ENCODE measurements around the gene EIF4G1.
A peak's percentile ranks its signal among the peaks of the same experiment; 100 is the strongest.

The EIF4G1 gene

GRCh38 chr3:184351511-184352148 lies 37.2 kb downstream of the EIF4G1 start:
- no peak for DNase-seq

DNA sequence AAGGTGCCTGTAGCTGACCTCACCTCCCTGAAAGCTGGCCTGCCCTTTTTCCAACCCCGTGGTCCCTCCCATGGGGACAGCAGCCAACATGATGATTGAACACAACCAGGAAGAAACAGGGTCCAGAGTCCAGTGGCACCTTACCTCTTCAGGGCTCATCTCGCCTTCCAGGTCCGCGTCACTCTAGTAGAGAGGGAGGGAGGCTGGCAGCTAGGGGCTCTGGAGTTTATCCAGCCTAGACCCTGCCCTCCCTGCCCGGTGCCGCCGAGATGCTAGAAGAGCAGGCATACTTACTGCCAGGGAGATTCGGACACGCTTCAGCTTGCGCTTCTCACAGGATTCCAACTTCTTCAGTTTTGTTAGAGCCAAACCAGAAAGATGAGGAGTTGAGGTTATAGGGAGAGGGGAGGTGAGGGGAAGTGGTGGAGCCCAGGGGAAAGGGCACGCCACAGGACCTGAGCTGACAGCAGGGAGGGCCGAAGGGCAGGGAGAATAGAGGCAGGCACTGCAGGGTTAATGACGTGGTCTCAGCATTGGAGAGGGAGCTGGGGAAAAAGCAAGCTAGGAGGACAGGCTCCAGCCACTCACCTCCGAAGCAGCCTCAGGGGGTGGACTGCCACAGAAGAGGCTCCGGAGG lies 37.9 kb downstream of the EIF4G1 start:
- no peak for DNase-seq

- no peak for DNase-seq
Measured at GRCh38 chr3:184352897-184353545, 38.6 kb downstream of the EIF4G1 start.

DNA sequence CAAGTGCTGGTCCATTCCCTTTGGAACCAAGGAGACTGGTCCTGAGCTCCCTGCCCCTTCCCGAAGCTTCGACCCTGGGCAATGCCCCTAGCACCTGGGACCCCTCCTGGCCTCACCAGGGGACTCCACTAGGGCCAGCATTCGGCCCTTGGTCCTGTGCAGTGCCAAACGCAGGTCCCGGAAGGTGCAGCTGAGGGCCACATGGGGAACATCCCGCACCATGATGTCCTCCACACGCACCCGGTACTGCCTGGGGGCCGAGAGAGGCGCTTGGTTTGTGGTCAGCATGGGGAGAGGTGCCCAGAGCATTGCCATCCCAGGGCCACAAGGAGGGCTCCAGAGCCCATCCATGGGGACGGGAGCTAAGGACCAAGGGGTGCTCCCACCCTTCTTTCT lies 39.1 kb downstream of the EIF4G1 start:
- DNase-seq, result no peak

- peak; percentile 30 to 31 for DNase-seq
Measured at GRCh38 chr3:184354121-184354728, 39.8 kb downstream of the EIF4G1 start.

- no peak for DNase-seq
Measured at GRCh38 chr3:184354754-184355153, 40.3 kb downstream of the EIF4G1 start.

DNA sequence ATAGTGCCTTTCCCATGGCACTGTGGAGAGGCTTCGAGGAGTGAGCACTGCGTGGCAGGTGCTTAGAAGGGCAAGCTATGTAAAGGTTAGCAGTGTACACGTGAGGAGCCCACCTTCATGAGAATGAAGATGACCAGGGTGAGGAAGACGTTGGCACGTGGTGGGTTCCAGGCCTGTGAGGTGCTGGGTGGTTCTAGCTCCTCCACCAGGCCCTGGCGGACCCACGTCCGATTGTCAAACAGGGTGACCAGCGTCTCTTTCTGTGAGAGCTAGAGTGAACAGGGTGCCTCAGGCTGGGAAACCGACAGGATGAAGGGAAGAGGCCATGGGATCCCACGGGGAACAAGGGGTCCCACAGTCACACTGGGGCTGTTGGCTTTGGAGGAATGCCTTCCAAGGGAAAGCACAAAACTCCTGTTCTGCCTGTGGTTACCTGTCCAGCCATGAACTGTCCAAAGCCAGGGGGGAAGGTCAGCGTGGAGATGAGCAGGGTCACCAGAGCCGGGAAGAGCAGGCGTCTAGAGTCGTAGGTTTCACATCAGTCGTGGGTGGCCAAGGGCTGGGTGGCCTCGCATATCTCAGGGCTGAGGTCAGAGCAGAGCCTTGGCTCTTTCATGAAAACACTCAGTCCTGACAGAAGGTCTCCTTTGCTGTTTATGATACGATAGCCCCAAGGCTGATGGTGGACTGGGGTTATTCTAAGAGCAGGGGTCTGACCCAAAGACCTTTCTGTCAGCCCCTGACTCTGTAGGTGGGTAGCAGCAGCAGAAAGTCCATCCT lies 41.0 kb downstream of the EIF4G1 start:
- no peak for DNase-seq

- no peak for DNase-seq
Measured at GRCh38 chr3:184357248-184358123, 43.1 kb downstream of the EIF4G1 start.

- DNase-seq, result no peak
Measured at GRCh38 chr3:184358124-184358767, 43.8 kb downstream of the EIF4G1 start.

DNA sequence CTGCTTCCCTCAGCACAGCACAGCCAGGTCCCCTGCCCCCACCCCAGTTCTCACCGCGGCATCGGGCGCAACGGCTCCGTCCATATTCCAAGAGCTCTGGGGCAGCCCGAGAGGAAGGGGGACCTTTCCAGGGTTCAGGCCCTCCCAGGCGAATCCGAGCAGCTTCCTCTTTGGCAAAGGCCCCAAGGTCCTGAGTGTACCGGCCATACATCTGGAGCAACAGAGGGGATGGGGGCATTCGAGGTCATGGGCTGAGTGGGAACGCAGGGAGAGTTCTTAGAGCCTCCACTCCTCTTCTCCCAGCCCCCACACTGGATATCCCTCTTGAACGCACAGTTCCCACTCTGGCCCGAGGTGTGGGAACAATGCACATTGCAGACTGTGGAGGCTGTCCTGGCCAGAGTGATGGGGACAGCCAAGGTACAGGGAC lies 44.5 kb downstream of the EIF4G1 start:
- no peak for DNase-seq

DNA sequence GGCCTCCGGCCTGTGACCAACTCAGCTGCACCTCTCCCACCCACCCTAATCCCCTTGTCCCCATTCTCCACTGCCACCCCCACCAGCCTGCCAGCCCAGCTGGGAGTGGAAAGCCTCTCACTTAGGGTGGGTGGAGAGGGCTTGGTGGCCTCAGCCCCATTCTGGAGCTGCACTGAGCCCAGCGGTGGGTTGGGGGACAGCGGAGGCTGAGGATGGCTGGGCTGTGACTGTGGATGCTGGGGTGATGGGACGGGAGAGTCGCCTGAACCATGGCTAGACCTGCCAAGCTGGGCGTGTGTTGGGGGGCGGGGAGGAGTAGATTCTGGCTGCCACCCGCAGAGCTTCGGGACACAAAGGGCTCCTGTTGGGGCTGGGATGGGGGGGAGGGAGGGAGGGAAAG lies 45.2 kb downstream of the EIF4G1 start:
- no peak for DNase-seq

- no peak for DNase-seq
Measured at GRCh38 chr3:184360070-184360928, 45.9 kb downstream of the EIF4G1 start.

DNA sequence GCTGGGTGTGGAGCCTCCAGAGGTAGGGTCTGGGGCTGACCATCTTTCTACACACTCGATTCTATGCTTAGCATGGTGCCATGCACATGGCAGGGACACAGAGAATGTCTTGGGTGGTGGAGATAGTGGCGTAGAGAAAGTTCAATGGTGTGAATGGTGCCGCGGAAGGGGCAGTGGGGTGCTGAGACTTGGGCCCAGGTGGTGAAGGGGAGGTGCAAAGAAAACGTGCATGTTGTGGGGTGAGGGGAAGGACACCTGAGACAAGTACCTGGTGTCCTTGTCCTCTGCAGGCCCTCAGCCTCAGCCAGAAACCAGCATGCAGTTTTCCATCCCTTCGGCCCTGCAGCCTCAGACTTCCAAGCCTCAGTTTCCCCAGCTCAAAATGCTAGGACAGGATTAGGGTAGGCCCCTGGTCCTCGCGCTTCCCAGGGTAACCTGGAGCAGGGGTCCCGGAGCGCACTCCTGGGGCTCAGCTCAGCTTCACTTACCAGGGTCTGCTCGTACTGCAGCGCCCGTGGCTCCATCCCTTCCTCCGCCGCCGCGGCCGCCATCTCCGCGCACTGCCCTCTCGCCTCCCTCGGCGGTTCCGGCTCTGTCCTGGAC lies 46.6 kb downstream of the EIF4G1 start:
- DNase-seq, result no peak

GRCh38 chr3:184361532-184361931 lies 47.1 kb downstream of the EIF4G1 start, which contains the start of the genes CLCN2 and POLR2H:
TSS of gene CLCN2 (minus strand) at chr3:184361605. CDS start at chr3:184361479, 126 bp downstream.
TSS of gene POLR2H (plus strand) at chr3:184361710. CDS start at chr3:184363493, 1,783 bp downstream.
- peak in 1 of 2 donors; percentile 51 for DNase-seq

GRCh38 chr3:184361932-184362667 lies 47.7 kb downstream of the EIF4G1 start:
- DNase-seq, result peak; percentile 25 to 56

GRCh38 chr3:184362668-184363546 lies 48.5 kb downstream of the EIF4G1 start:
- peak; percentile 95 to 97 for DNase-seq

DNA sequence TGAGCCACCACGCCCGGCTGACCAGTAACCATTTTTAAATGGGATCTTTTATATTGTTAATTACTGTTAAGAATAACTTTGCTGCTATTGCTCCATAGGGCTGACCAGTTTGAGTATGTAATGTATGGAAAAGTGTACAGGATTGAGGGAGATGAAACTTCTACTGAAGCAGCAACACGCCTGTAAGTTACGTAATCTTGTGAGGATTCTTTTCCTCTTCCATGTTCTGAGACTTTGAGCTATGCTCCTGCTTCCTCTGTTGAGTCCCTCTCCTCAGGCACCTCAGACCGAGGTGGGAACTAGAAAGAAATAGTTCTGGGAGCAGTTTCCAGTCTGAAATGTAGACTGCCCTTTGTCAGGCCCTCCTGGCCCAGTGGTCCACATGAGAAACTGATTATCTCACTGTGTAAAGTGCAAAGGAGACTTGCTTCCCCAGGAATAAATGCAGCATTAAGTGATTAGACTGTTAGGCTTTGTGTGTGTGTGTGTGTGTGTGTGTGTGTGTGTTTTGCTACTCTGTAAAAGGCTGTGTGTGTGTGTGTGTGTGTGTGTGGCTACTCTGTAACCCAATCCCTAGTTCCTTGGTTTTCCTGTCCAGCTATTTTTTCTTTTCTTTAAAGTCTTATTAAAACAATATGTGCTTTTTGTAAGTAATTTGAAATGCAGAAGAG lies 52.3 kb downstream of the EIF4G1 start:
- no peak for DNase-seq
